ENCODE measurements around the gene ZNF324B.

DNA sequence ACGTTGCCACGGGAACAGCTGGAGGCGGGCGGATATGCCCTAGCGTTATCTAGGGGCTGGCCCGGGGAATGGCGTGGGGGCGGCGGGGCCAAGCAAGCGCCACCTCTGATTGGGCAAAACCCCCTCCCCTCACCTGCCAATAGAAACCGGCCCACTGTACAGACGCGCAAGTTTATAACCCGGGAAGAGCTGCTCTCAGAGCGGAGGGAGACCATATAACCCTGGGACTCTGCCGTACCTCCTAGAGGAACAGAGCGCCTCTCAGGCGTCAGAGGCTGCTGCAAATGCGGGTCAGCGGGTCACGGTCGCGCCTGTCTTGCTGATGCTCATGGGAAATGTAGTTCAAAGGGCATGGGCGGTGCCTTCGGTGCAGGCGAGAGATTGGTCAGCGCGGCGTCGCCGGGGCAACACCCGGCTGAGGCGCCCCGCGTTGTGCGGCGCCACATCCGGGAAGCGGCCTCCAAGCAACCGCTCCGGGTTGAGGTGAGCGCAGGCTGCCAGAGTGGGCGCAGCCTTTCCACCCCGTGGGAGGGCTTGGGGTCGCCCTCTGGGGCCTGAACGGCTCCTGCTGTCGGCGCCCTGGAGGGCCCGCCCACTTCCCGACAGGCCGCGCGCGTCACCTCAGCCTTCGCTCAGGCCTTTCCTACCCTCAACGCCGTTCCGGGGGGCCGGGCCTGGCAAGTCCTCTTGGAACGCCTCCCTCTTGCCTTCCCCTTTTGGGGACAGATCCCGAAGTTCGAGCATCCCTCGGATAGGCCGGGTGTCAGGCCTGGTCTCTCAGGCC, 24.5 kb downstream of the ZNF324B start, which contains the start of gene ZNF446:
- TF ChIP-seq, protein P1, sequence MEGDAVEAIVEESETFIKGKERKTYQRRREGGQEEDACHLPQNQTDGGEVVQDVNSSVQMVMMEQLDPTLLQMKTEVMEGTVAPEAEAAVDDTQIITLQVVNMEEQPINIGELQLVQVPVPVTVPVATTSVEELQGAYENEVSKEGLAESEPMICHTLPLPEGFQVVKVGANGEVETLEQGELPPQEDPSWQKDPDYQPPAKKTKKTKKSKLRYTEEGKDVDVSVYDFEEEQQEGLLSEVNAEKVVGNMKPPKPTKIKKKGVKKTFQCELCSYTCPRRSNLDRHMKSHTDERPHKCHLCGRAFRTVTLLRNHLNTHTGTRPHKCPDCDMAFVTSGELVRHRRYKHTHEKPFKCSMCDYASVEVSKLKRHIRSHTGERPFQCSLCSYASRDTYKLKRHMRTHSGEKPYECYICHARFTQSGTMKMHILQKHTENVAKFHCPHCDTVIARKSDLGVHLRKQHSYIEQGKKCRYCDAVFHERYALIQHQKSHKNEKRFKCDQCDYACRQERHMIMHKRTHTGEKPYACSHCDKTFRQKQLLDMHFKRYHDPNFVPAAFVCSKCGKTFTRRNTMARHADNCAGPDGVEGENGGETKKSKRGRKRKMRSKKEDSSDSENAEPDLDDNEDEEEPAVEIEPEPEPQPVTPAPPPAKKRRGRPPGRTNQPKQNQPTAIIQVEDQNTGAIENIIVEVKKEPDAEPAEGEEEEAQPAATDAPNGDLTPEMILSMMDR (IDR thresholded peaks at IDR 0.05) = no peak
- TF ChIP-seq POLR2AphosphoS5 (IDR thresholded peaks at IDR 0.05) (peak; percentile 80), POLR2A (IDR thresholded peaks at IDR 0.05) (peak; percentile 45 to 56)
